ENCODE data around the gene MEPE.
A peak's percentile ranks its signal among the peaks of the same experiment; 100 is the strongest.

MEPE gene

GRCh38 chr4:87843936-87844335 lies 11.2 kb downstream of the MEPE start:
- peak; percentile 54 for DNase-seq

- DNase-seq: no peak
Measured at GRCh38 chr4:87844452-87844851, 11.7 kb downstream of the MEPE start.

- DNase-seq: no peak
Measured at GRCh38 chr4:87846226-87846625, 13.5 kb downstream of the MEPE start.

GRCh38 chr4:87848622-87849351 lies 16.0 kb downstream of the MEPE start:
- DNase-seq: peak; percentile 75

- DNase-seq: peak; percentile 22
Measured at GRCh38 chr4:87849612-87850011, 16.8 kb downstream of the MEPE start.

- peak; percentile 39 for DNase-seq
Measured at GRCh38 chr4:87851332-87851731, 18.6 kb downstream of the MEPE start.

- no peak for DNase-seq
Measured at GRCh38 chr4:87851953-87852352, 19.2 kb downstream of the MEPE start.

- DNase-seq: peak; percentile 83
Measured at GRCh38 chr4:87853108-87853507, 20.3 kb downstream of the MEPE start.

- DNase-seq: no peak
Measured at GRCh38 chr4:87853891-87854290, 21.1 kb downstream of the MEPE start.

GRCh38 chr4:87855559-87855958 lies 22.8 kb downstream of the MEPE start:
- DNase-seq: no peak

GRCh38 chr4:87856816-87857215 lies 24.0 kb downstream of the MEPE start:
- no peak for DNase-seq

- no peak for DNase-seq
Measured at GRCh38 chr4:87857789-87858188, 25.0 kb downstream of the MEPE start.

GRCh38 chr4:87862236-87862635 lies 29.5 kb downstream of the MEPE start:
- DNase-seq: no peak

GRCh38 chr4:87863486-87863885 lies 30.7 kb downstream of the MEPE start:
- DNase-seq: no peak

- no peak for DNase-seq
Measured at GRCh38 chr4:87864321-87864720, 31.6 kb downstream of the MEPE start.

- no peak for DNase-seq
Measured at GRCh38 chr4:87865288-87865687, 32.5 kb downstream of the MEPE start.

GRCh38 chr4:87865960-87866598 lies 33.3 kb downstream of the MEPE start:
- DNase-seq: no peak

GRCh38 chr4:87868522-87868921 lies 35.8 kb downstream of the MEPE start:
- DNase-seq: no peak

GRCh38 chr4:87872028-87872427 lies 39.3 kb downstream of the MEPE start:
- no peak for DNase-seq

GRCh38 chr4:87875191-87875590 lies 42.4 kb downstream of the MEPE start:
- no peak for DNase-seq

GRCh38 chr4:87880106-87880505 lies 47.3 kb downstream of the MEPE start:
- no peak for DNase-seq

- DNase-seq: no peak
Measured at GRCh38 chr4:87881115-87881514, 48.3 kb downstream of the MEPE start.

GRCh38 chr4:87882321-87882720 lies 49.6 kb downstream of the MEPE start:
- no peak for DNase-seq

GRCh38 chr4:87882861-87883260 lies 50.1 kb downstream of the MEPE start:
- no peak for DNase-seq
